Endodermal cell (in vitro differentiated cells): ENCODE results near the gene SBF2. TPM values are rescaled to one million over a fixed set of nuclear protein-coding genes. Genes with fewer than 3 reads are reported as not detected.

Experiments
- DNase-seq: peaks from one replicate; pipeline ENCODE4 v3.0.0-alpha.2; 2017
- H3K27ac ChIP-seq: 2 replicates; pipeline ENCODE4 v1.5.1; 2013; ENCODE audit warnings: mild to moderate bottlenecking, low read depth, low read length, moderate library complexity
- H3K27me3 ChIP-seq: 2 replicates; pipeline ENCODE4 v1.6.1; 2013; ENCODE audit warnings: mild to moderate bottlenecking, low read length, moderate library complexity; ENCODE audit not compliant: insufficient read depth, control insufficient read depth, poor library complexity, severe bottlenecking
- H3K36me3 ChIP-seq: 2 replicates; pipeline ENCODE4 v1.7.0; 2013; ENCODE audit warnings: mild to moderate bottlenecking, low read length, moderate library complexity; ENCODE audit not compliant: control insufficient read depth, insufficient read depth
- H3K4me1 ChIP-seq: one replicate; pipeline ENCODE4 v1.7.0; 2013; ENCODE audit warnings: low read length; ENCODE audit not compliant: control insufficient read depth, insufficient read depth
- H3K4me3 ChIP-seq: 2 replicates; pipeline ENCODE4 v1.5.1; 2013; ENCODE audit warnings: mild to moderate bottlenecking, low read length, moderate library complexity
- H3K9ac ChIP-seq: 2 replicates; pipeline ENCODE4 v1.6.1; 2013; ENCODE audit warnings: mild to moderate bottlenecking, low read length, moderate library complexity; ENCODE audit not compliant: poor library complexity, severe bottlenecking; ENCODE audit errors: extremely low read depth
- H3K9me3 ChIP-seq: 2 replicates; pipeline ENCODE4 v1.6.1; 2013; ENCODE audit warnings: mild to moderate bottlenecking, low read length, moderate library complexity; ENCODE audit not compliant: control insufficient read depth
- H3K27ac Mint-ChIP-seq: 2 replicates; pipeline ENCODE4 v1.8.0; 2020; ENCODE audit warnings: mixed read lengths
- H3K27me3 Mint-ChIP-seq: 2 replicates; pipeline ENCODE4 v1.8.0; 2021; ENCODE audit warnings: mild to moderate bottlenecking, mixed read lengths; ENCODE audit not compliant: insufficient read depth
- H3K36me3 Mint-ChIP-seq: 2 replicates; pipeline ENCODE4 v1.8.0; 2020; ENCODE audit warnings: low read depth, mixed read lengths
- H3K4me1 Mint-ChIP-seq: 2 replicates; pipeline ENCODE4 v1.8.0; 2020; ENCODE audit warnings: mixed read lengths
- H3K4me3 Mint-ChIP-seq: 2 replicates; pipeline ENCODE4 v1.8.0; 2020; ENCODE audit warnings: mild to moderate bottlenecking, moderate library complexity, mixed read lengths
- H3K9me3 Mint-ChIP-seq: 2 replicates; pipeline ENCODE4 v1.8.0; 2020; ENCODE audit warnings: mild to moderate bottlenecking, mixed read lengths
- CTCF ChIP-seq: fragments of 200-600 bp; sonication (generic); conservative IDR thresholded peaks from 2 replicates; pipeline ENCODE4 v1.5.0; 2021; ENCODE audit warnings: antibody characterized with exemption, mild to moderate bottlenecking
- WGBS, 2 experiments: methylation state at CpG; one replicate each; pipeline versions ENCODE4 v1.1.5 to v1.1.7; 2013; ENCODE audit warnings: missing lambda C conversion rate in 2 of 2, mixed read lengths in 1 of 2; ENCODE audit not compliant: insufficient coverage in 1 of 2, insufficient read length in 1 of 2; 5-methylcytosine and 5-hydroxymethylcytosine counted together
- total RNA-seq, 2 donors: library from RNA; stranded (reverse); fragmentation: NEBNext Ultra II Directional in 1 of 2; extraction: Animal tissue kit (Norgen Biotek cat#: 25700) in 1 of 2; gene quantifications; 2 replicates in 1 of 2; 3 replicates in 1 of 2; pipeline ENCODE4 v1.2.1, GENCODE V29; 2021

Gene SBF2
- total RNA-seq, 2 donors from 2014 or later: 27.1 to 32.5 TPM

GRCh38 chr11:10328314-10329098 is 34.5 kb upstream of the SBF2 start:
- no peak for TF ChIP-seq CTCF
- Histone ChIP-seq H3K36me3 (no peaks in the 10 kb centered on the region), H3K4me1 (peaks cover 30% of the 10 kb centered on the region), H3K4me3 (no peak overlapping the region), H3K9ac (no peak overlapping the region), H3K27ac (no peak overlapping the region), H3K27me3 (no peaks in the 10 kb centered on the region), H3K9me3 (peaks cover 10% of the 10 kb centered on the region)
- Mint-ChIP-seq H3K4me3 (no peak overlapping the region), H3K36me3 (no peaks in the 10 kb centered on the region), H3K4me1 (peaks cover 33% of the 10 kb centered on the region), H3K27ac (no peak overlapping the region), H3K27me3 (peaks cover 6% of the 10 kb centered on the region), H3K9me3 (peaks cover 6% of the 10 kb centered on the region)
- WGBS, 2 experiments: 79 to 84% methylated on average over 2 to 3 of the region's 3 CpGs
- DNase-seq: no peak

GRCh38 chr11:10327254-10327653 is 33.2 kb upstream of the SBF2 start:
- Histone ChIP-seq H3K4me3 (no peak overlapping the region), H3K27me3 (no peaks in the 10 kb centered on the region), H3K36me3 (no peaks in the 10 kb centered on the region), H3K27ac (no peak overlapping the region), H3K4me1 (peaks cover 39% of the 10 kb centered on the region), H3K9ac (no peak overlapping the region), H3K9me3 (peaks cover 3% of the 10 kb centered on the region)
- Mint-ChIP-seq H3K27ac (no peak overlapping the region), H3K9me3 (no peaks in the 10 kb centered on the region), H3K4me1 (peaks cover 45% of the 10 kb centered on the region), H3K27me3 (peaks cover 6% of the 10 kb centered on the region), H3K4me3 (no peak overlapping the region), H3K36me3 (no peaks in the 10 kb centered on the region)
- TF ChIP-seq CTCF: no peak
- no peak for DNase-seq

- Histone ChIP-seq H3K9me3 (no peaks in the 10 kb centered on the region), H3K27me3 (no peaks in the 10 kb centered on the region), H3K4me3 (no peak overlapping the region), H3K9ac (no peak overlapping the region), H3K36me3 (no peaks in the 10 kb centered on the region), H3K27ac (no peak overlapping the region), H3K4me1 (peaks cover 39% of the 10 kb centered on the region)
- H3K4me1 Mint-ChIP-seq: peaks cover 46% of the 10 kb centered on the region
- no peaks in the 10 kb centered on the region for H3K9me3 Mint-ChIP-seq
- H3K27ac Mint-ChIP-seq: no peak overlapping the region
- TF ChIP-seq CTCF: no peak
- 76 to 83% methylated on average over 2 of the region's 2 CpGs for WGBS, 2 experiments
- H3K27me3 Mint-ChIP-seq: peaks cover 7% of the 10 kb centered on the region
- no peaks in the 10 kb centered on the region for H3K36me3 Mint-ChIP-seq
- peak; percentile 54 for DNase-seq
- H3K4me3 Mint-ChIP-seq: no peak overlapping the region
These were observed 32.3 kb upstream of the SBF2 start for GRCh38 chr11:10326012-10326964.
